CD14-positive monocyte (primary cell): ENCODE data around the gene PKD1. TPM values are rescaled to one million over a fixed set of nuclear protein-coding genes. Genes with fewer than 3 reads are reported as not detected.
A peak's percentile ranks its signal among the peaks of the same experiment; 100 is the strongest.

ENCODE experiments used
- DNase-seq, 3 donors: peaks; one replicate each; pipeline ENCODE4 v3.0.0-alpha.2; 2011 to 2022
- H2AFZ ChIP-seq: 2 replicates; pipeline ENCODE4 v1.6.0; 2012; ENCODE audit warnings: mild to moderate bottlenecking, low read depth, low read length, inconsistent platforms; ENCODE audit not compliant: insufficient read depth, poor library complexity, severe bottlenecking
- H3K27ac ChIP-seq, 2 donors: 1 replicate in 1 of 2; 2 replicates in 1 of 2; pipeline ENCODE4 v1.5.1; 2012 to 2013; ENCODE audit warnings: low read length in 2 of 2, control low read depth in 1 of 2, inconsistent platforms in 1 of 2, low read depth in 1 of 2, mild to moderate bottlenecking in 1 of 2
- H3K27me3 ChIP-seq, 2 donors: one replicate each; pipeline versions ENCODE4 v1.6.0 to v1.6.1; 2011 to 2013; ENCODE audit warnings: low read length in 2 of 2; ENCODE audit not compliant: control insufficient read depth in 2 of 2, insufficient read depth in 2 of 2
- H3K36me3 ChIP-seq, 2 donors: replicated peaks in 1 of 2; 1 replicate in 1 of 2; 2 replicates in 1 of 2; pipeline versions ENCODE4 v1.5.1 to v1.6.1; 2012 to 2013; ENCODE audit warnings: low read length in 2 of 2, control low read depth in 1 of 2, inconsistent platforms in 1 of 2, mild to moderate bottlenecking in 1 of 2; ENCODE audit not compliant: insufficient read depth in 2 of 2, control insufficient read depth in 1 of 2
- H3K4me1 ChIP-seq, 2 donors: 1 replicate in 1 of 2; 2 replicates in 1 of 2; pipeline versions ENCODE4 v1.5.1 to v1.6.1; 2012 to 2013; ENCODE audit warnings: low read length in 2 of 2, control low read depth in 1 of 2, inconsistent platforms in 1 of 2, mild to moderate bottlenecking in 1 of 2, moderate library complexity in 1 of 2; ENCODE audit not compliant: insufficient read depth in 2 of 2, control insufficient read depth in 1 of 2
- H3K4me2 ChIP-seq: replicated peaks from 2 replicates; pipeline ENCODE3; 2012; ENCODE audit warnings: low read length, moderate library complexity, mild to moderate bottlenecking; ENCODE audit not compliant: poor library complexity, severe bottlenecking; ENCODE audit errors: extremely low read depth
- H3K4me3 ChIP-seq, 3 experiments: fragments of 200-600 bp in 1 of 3; sonication (generic) in 1 of 3; replicated peaks in 1 of 3; 1 replicate in 2 of 3; 2 replicates in 1 of 3; pipeline ENCODE4 v1.5.1; 2011 to 2013; ENCODE audit warnings: low read length in 3 of 3, mild to moderate bottlenecking in 3 of 3, control low read depth in 2 of 3, low read depth in 2 of 3, inconsistent platforms in 1 of 3, moderate library complexity in 1 of 3
- H3K79me2 ChIP-seq: 2 replicates; pipeline ENCODE4 v1.6.0; 2012; ENCODE audit warnings: mild to moderate bottlenecking, control low read depth, inconsistent platforms, low read length, moderate library complexity; ENCODE audit not compliant: insufficient read depth
- H3K9ac ChIP-seq: 2 replicates; pipeline ENCODE4 v1.6.0; 2017; ENCODE audit warnings: low read length, mild to moderate bottlenecking; ENCODE audit not compliant: insufficient read depth, poor library complexity, severe bottlenecking
- H3K9me3 ChIP-seq, 2 donors: replicated peaks in 1 of 2; 1 replicate in 1 of 2; 2 replicates in 1 of 2; pipeline versions ENCODE4 v1.5.1 to v1.6.1; 2012 to 2013; ENCODE audit warnings: low read length in 2 of 2, control low read depth in 1 of 2; ENCODE audit not compliant: control insufficient read depth in 1 of 2, insufficient read depth in 1 of 2
- H4K20me1 ChIP-seq: 2 replicates; pipeline ENCODE4 v1.6.0; 2012; ENCODE audit warnings: mild to moderate bottlenecking, low read length, control low read depth, moderate library complexity; ENCODE audit not compliant: insufficient read depth
- H3K27ac Mint-ChIP-seq, 7 donors: one replicate each; pipeline ENCODE4 v1.8.0; 2020; ENCODE audit warnings: mild to moderate bottlenecking in 7 of 7, mixed read lengths in 7 of 7, moderate library complexity in 6 of 7, inconsistent platforms in 2 of 7
- H3K27me3 Mint-ChIP-seq, 3 donors: one replicate each; pipeline ENCODE4 v1.8.0; 2021 to 2022; ENCODE audit warnings: low read depth in 3 of 3, mild to moderate bottlenecking in 3 of 3, mixed read lengths in 3 of 3, moderate library complexity in 3 of 3, inconsistent platforms in 1 of 3
- H3K36me3 Mint-ChIP-seq, 2 donors: one replicate each; pipeline ENCODE4 v1.8.0; 2020; ENCODE audit warnings: mixed read lengths in 2 of 2, inconsistent platforms in 1 of 2, mild to moderate bottlenecking in 1 of 2
- H3K4me1 Mint-ChIP-seq: one replicate; pipeline ENCODE4 v1.8.0; 2020; ENCODE audit warnings: mild to moderate bottlenecking, mixed read lengths
- H3K4me3 Mint-ChIP-seq, 2 donors: one replicate each; pipeline ENCODE4 v1.8.0; 2020; ENCODE audit warnings: mild to moderate bottlenecking in 2 of 2, mixed read lengths in 2 of 2, moderate library complexity in 1 of 2
- H3K9me3 Mint-ChIP-seq, 7 donors: one replicate each; pipeline ENCODE4 v1.8.0; 2020 to 2022; ENCODE audit warnings: mixed read lengths in 7 of 7, mild to moderate bottlenecking in 6 of 7, moderate library complexity in 6 of 7, inconsistent platforms in 2 of 7
- CTCF ChIP-seq: fragments of 200-600 bp; IDR thresholded peaks from one replicate; pipeline ENCODE4 v1.8.0; 2022; ENCODE audit warnings: antibody characterized with exemption, mild to moderate bottlenecking
- WGBS: methylation state at CpG from one replicate; pipeline ENCODE4 v1.1.5; 2013; ENCODE audit warnings: missing lambda C conversion rate; ENCODE audit not compliant: insufficient coverage; 5-methylcytosine and 5-hydroxymethylcytosine counted together
- intact Hi-C, 2 donors: fragments of 100-400 bp; cut with micrococcal nuclease; formaldehyde crosslinking; loops; one replicate each; pipeline versions ENCODE4 v1.15.0 to v1.15.1; 2023
- polyA plus RNA-seq, 3 donors: library from polyadenylated mRNA; depleted of rRNA in 1 of 3; unstranded in 2 of 3; stranded (reverse) in 1 of 3; fragments of 300-500 nt in 2 of 3; fragments of >200 nt in 1 of 3; fragmentation: Illumina TruSeq in 2 of 3; gene quantifications; 1 replicate in 2 of 3; 2 replicates in 1 of 3; pipeline ENCODE4 v1.2.3, GENCODE V29; 2012 to 2021

The PKD1 gene
- polyA plus RNA-seq, 3 donors, result 0.22 to 53.8 (median 1.6) TPM

- H3K4me1 ChIP-seq, result no peaks in the 10 kb centered on the region
- 98% methylated on average over 15 of the region's 21 CpGs for WGBS
- TF ChIP-seq CTCF, result no peak
These were observed 38.9 kb upstream of the PKD1 start for GRCh38 chr16:2174396-2175131.

GRCh38 chr16:2173916-2174315, 38.2 kb upstream of the PKD1 start:
- Histone ChIP-seq H3K9me3 (no peaks in the 10 kb centered on the region), H3K4me1 (no peaks in the 10 kb centered on the region), H3K27ac (no peak overlapping the region), H4K20me1 (no peaks in the 10 kb centered on the region), H2AFZ (no peak overlapping the region), H3K9ac (no peak overlapping the region), H3K36me3 (peaks cover 67 to 85% of the 10 kb centered on the region in 2 donors), H3K4me2 (no peak overlapping the region), H3K4me3 (no peak overlapping the region), H3K27me3 (no peaks in the 10 kb centered on the region), H3K79me2 (no peaks in the 10 kb centered on the region)
- Mint-ChIP-seq H3K36me3 (peaks cover 38 to 68% of the 10 kb centered on the region in 2 donors), H3K9me3 (peaks cover 0 to 2% (median 0%) of the 10 kb centered on the region in 7 donors), H3K4me1 (no peaks in the 10 kb centered on the region), H3K4me3 (no peak overlapping the region), H3K27me3 (no peaks in the 10 kb centered on the region), H3K27ac (no peak overlapping the region)
- 98% methylated on average over 3 of the region's 4 CpGs for WGBS
- DNase-seq, result no peak
- intact Hi-C loops, result no loop called here
- TF ChIP-seq CTCF, result no peak

More at GRCh38 chr16:2174396-2175131, 38.9 kb upstream of the PKD1 start:
- Mint-ChIP-seq H3K4me1 (no peaks in the 10 kb centered on the region), H3K9me3 (peaks cover 0 to 2% (median 0%) of the 10 kb centered on the region in 7 donors), H3K27me3 (peaks cover 0 to 3% (median 2%) of the 10 kb centered on the region in 3 donors), H3K4me3 (no peak overlapping the region), H3K27ac (peak overlapping the region in 1 of 7 donors; percentile 26), H3K36me3 (peaks cover 38 to 62% of the 10 kb centered on the region in 2 donors)
- intact Hi-C loops, result no loop called here
- H3K9ac ChIP-seq, result no peak overlapping the region
- H2AFZ ChIP-seq, result no peak overlapping the region
- H4K20me1 ChIP-seq, result no peaks in the 10 kb centered on the region
- no peaks in the 10 kb centered on the region for H3K79me2 ChIP-seq
- no peaks in the 10 kb centered on the region for H3K9me3 ChIP-seq
- no peak for DNase-seq
- H3K4me2 ChIP-seq, result no peak overlapping the region
- peaks cover 62 to 79% of the 10 kb centered on the region in 2 donors for H3K36me3 ChIP-seq
- no peak overlapping the region for H3K4me3 ChIP-seq
- H3K27me3 ChIP-seq, result peaks cover 0 to 3% of the 10 kb centered on the region in 2 donors
- H3K27ac ChIP-seq, result no peak overlapping the region
